Fibroblast of skin of right quadriceps (primary cell): ENCODE measurements around the gene SERINC2.
"Not testable (repeated sequence)": the region's sequence is repeated elsewhere in the genome, so short reads cannot be mapped to it uniquely, and the experiment has no call there.

Experiments
- DNase-seq: peaks from one replicate; pipeline ENCODE4 v3.0.0-alpha.2; 2013

Gene SERINC2

DNA sequence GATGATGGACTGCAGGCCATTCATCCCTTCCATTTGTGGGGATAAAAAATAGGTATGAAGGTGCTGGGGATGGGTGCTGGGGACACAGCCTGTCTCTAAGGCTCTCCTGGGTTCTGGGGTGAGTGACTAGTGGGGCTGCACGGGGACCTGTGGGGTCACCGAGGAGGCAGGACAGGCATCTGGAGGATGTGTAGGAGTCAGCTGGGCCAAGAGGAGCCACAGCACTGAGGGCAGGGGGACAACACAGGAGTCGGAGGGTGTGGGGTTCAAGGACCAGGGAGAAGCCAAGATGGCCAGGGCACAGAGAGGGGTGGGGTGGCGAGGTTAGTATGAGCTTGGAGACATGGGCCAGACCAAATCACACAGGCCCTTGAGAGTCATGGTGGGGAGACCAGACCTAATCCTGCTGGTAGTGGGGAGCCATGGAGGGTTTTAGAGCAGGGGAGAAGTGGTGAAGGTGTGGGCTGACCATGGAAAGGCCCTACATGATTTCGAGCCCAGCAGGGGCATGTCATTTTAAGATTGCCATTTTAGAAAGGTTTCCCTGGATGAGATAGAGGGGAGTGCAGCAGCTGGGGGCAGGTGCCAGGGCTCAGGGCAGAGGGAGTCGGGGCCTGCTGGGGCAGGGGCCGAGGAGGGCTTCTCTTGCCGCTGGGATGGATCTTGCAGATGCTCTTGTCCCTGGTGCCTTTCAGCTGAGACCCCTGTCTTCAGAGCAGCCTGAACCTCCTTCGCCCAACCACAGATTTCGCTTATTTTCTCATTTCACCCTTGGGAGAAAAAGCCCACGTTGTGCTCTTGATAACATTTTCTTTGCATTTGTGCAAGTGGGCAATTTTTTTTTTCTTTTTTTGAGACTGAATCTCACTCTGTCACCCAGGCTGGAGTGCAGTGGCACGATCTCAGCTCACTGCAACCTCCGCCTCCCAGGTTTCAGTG is 22.7 kb downstream of the SERINC2 start:
- DNase-seq = no peak

DNA sequence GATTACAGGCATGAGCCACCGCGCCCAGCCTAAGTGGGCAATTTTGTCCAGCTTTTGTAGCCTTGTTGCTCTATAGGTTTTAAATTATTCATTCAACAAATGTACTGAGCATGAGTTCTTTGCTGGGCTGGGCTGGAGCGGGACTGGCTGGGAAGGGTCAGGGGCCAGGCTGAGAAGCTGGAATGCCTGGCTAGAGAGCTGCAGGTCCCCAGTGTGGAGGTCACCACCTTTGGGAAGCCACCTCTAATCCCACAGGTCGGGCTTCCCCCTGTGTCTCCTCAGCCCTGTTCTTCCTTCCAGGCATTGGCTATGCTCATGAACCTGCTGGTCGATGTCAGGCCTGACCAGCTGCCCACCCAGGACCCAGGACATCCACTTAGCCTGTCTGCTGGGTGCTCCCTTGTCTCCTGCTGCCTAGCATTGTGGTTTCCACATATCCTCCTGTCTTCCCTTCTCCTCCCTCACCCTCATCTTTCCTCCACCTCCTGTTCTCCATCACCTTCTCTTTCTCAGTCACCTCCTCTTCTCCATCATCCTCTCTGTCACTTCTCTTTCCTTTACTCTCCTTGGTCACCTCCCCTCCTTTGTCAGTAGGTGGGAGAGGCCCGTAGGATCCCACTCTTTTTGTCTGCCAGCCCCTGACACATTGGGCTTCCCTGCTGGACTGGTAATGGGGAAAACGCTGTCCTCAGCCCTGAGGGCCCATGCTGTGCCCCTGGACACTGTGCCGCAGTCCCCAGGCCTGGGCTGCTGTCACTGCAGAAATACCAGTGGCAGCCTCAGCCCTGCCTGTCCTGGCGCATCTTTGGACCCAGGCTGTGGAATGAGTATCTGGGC is 23.8 kb downstream of the SERINC2 start:
- no peak for DNase-seq

- DNase-seq = no peak
Observed at GRCh38 chr1:31437433-31438037, 24.5 kb downstream of the SERINC2 start.

GRCh38 chr1:31439276-31439675 is 26.3 kb downstream of the SERINC2 start:
- DNase-seq = no peak

DNA sequence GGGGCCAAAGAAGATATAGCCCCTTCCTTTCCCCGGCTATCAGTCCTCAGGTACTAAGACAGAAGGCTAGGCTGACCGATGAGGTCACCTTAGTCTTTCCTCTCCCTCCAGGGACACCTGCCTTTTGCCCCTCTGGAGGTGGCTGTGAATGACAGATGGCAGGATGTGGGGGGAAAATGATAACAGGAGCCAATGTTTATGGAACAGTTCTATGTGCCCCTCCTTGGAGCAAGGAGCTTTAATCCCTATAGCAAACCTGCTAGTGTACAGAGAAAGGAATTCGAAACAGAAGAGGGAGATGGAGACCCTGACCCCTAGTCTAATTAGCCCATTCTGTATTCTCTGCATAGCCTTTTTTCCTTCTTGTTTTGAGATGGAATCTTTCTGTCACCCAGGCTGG is 28.1 kb downstream of the SERINC2 start:
- DNase-seq = no peak

- no peak for DNase-seq
Observed at GRCh38 chr1:31441558-31441957, 28.5 kb downstream of the SERINC2 start.

DNA sequence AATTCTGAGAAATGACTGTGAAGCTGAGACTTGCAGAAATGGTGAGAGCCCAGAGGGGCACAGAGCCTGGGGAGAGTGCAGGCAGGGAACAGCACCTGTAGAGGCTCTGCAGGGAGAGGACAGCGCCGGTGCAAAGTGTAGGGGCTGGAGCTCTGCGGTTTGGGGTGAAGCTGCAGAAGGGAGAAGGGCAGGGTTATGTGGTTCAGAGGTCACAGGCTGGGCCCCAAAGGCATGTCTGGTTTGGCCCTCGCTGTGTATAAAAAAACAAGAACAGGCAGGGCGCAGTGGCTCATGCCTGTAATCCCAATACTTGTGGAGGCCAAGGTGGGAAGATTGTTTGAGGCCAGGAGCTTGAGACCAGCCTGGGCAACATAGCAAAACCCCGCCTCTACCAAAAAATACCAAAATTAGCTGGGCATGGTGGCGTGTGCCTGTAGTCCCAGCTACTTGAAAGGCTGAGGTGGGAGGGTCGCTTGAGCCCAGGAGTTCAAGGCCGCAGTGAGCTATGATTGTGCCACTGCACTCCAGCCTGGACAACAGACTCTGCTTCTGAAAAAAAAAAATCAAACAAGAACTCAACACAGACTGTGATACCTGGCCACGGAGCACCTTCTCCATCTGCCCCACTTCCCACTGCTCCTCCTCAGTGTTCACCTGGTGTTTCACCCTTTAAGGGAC is 29.1 kb downstream of the SERINC2 start:
- DNase-seq = no peak

- DNase-seq = no peak
Observed at GRCh38 chr1:31442648-31442994, 29.6 kb downstream of the SERINC2 start.

- DNase-seq = no peak
Observed at GRCh38 chr1:31443673-31444072, 30.7 kb downstream of the SERINC2 start.

DNA sequence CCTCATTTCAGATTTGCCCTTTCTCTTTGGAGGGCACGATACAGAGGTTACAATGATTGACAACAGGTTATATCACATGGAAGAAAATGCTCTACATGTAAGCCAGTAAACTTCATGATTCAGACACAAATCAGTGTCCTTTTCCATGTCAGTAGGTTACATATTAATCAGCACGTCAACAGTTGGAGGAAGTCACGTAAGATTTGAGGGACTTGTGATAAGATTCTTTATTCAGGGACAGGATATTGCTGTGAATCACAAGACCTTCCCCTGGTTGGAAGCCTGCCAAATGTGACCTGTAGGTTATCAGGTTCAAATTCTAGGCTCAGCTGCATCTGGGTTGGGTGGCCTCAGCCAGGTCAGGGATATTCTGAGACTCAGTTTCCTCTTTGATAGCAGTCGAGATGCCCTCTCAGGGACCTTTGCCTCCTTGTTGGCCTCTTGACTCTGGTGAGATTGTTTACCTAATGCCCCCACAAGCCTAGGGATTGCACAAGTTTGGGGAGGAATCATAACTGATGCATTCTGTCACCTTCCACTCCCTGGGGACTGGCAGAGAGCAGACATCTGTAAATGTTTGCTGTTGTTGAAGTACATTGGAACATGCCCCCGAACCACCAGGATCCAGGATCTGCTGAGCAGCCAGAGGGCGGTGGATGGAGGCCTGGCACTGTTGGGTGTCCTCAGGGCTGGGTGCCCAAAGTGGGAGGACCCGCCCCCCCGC is 31.9 kb downstream of the SERINC2 start:
- no peak for DNase-seq

DNA sequence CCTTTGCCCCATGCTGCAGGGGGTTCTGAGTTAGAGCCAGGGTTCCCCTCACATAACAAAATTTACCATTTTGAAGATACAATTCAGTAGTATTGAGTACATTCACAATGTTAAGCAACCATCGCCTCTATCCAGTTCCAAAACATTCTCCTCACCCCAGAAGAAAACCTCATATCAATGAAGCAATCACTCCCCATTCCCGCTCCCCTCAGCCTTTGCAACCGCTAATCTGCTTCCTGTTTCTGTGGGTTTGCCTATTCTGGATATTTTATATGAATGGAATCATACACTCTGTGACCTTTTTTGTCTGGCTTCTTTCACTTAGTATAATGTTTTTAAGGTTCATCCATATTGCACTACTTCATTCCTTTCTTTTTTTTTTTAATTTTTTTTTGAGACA is 32.9 kb downstream of the SERINC2 start:
- no peak for DNase-seq

DNA sequence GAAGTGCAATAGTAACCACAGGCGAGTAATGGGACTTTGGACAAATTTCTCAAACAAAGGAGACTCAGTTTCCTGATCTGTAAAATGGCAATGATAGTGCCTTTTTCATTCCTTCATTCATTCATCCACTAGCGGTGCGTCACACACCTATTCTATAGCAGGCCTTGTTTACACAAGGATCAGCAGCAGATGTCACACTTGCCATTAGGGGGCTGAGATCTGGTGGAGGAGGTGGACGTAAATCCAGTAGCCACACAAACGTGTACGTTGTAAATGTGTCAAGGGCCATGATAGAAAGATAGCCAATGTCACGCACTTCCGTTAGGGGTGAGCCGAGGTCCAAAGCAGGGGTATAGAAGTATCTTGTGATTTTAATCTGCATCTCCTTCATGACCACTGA is 34.2 kb downstream of the SERINC2 start:
- peak; percentile 8 for DNase-seq

GRCh38 chr1:31453384-31454079 is 40.5 kb downstream of the SERINC2 start:
- DNase-seq = no peak

DNA sequence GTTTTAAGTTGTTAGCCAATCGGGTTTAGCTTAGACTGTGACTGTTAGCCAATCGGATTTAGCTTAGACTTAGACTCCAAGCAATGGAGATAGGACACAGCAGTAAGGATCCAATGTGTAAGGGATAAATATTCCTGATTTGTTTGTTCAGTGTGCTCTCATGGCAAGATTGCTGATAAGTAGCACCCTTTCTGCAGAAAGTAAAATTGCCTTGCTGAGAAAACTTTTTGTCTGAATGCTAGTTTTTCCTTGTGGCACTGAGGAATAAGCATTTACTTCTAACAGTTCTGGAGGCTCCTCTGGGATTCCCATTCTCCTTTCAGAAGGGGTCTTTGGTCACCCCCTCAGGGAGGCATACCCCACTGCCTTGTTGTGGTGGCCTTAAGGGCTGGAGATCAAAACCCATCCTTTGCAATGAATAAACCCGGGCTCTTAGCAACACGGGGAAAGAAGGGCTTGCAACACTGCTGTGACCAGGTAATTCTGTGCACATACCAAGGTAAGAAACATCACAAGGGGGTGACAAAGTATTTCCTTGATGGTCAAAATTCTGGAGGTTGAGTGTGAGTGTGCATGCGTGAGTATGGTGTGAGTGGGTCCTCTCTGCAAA is 45.4 kb downstream of the SERINC2 start:
- no peak for DNase-seq

GRCh38 chr1:31460027-31460426 is 47.0 kb downstream of the SERINC2 start:
- DNase-seq = no peak

DNA sequence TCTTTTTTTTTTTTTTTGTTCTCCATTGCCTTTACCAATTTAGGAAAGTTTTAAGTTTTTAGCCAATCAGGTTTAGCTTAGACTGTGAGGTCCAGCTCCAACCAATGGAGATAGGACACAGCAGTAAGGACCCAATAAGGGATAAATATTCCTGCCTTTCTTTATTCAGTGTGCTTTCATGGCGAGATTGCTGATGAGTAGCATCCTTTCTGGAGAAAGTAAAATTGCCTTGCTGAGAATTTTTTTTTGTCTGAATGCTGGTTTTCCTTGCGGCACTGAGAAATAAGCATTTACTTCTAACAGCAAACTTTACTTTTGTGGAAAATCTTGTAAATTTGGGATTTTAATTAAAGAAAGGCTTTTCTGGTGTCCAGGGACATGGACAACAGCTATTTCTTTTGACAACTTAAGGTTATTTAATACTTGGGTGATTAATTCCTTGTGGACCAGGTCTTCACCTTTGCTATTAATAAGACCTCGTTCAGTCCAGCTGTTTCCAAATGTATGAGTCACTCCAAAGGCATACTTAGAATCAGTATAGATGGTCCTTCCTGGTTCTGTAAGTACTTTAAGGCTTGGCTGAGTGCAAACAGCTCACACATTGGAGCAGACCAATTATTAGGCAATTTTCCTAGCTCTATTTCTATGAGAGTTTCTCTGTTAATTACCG is 54.1 kb downstream of the SERINC2 start:
- DNase-seq = no peak

DNA sequence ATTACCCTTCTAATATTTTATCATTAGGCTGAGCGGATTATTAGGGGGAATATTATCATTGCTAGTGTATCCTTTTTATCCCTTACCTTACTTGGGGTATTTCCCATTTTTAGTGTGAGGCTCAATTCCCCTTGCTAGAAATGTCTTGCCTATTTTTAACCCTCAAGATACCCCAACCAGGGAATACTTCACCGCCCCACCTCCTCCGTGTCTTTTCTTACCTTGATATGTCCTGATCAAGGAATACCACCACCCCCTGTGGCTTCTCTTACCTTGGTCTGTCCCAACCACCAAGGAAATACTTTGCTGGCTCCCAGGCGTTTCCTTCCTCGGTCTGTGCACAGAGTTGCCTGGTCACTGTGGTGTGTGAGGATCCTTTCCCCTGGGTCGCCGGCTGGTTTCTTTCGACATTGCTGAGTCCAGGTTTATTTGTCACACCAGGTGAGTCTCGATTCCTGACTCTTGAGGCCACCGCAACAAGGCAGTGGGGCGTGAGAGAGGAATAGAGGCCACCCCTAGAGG is 57.8 kb downstream of the SERINC2 start:
- DNase-seq = no peak

DNA sequence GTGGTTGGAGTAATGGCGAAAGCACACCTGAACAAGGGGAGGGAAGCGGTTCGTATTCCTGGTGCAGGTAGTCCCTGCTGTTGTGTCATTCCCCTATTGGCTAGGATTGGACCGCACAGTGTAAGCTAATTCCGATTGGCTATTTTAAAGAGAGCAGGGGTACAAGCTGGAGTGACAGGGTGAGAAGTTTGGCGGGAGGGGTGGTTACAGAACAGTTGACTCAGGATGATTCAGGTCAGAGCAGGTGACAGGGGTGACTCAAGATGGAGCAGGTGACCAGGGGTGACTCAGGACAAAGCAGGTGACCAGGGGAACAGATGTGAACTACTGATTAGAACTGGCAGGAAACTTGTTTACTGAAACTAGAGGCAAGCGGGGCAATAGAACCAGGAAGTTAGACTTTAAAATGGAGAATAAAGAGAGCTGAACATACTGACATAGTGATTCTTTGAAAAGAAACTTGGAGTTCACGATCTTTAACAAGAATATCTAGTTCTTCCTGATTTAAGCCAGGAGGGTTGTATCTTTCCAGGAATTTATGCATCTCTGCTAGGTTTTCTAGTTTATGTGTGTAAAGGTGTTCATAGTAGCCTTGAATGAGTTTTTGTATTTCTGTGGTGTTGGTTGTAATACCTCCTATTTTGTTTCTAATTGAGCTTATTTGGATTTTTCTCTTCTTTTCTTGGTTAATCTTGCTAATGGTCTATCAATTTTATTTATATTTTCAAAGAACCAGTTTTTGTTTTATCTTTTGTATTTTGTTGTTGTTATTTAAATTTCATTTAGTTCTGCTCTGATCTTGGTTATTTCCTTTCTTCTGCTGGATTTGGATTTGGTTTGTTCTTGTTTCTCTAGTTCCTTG is 58.7 kb downstream of the SERINC2 start:
- DNase-seq = not testable (repeated sequence)

DNA sequence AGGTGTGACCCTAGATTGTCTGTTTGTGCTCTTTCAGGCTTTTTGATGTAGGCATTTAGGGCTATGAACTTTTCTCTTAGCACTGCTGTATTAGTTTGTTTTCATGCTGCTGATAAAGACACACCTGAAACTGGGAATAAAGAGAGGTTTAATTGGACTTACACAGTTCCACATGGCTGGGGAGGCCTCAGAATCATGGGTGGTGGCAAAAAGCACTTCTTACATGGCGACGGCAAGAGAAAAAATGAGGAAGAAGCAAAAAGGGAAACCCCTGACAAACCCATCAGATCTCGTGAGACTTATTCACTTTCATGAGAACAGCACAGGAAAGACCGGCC is 59.3 kb downstream of the SERINC2 start:
- DNase-seq = not testable (repeated sequence)
